ENCODE results near the gene ZNF784.

DNA sequence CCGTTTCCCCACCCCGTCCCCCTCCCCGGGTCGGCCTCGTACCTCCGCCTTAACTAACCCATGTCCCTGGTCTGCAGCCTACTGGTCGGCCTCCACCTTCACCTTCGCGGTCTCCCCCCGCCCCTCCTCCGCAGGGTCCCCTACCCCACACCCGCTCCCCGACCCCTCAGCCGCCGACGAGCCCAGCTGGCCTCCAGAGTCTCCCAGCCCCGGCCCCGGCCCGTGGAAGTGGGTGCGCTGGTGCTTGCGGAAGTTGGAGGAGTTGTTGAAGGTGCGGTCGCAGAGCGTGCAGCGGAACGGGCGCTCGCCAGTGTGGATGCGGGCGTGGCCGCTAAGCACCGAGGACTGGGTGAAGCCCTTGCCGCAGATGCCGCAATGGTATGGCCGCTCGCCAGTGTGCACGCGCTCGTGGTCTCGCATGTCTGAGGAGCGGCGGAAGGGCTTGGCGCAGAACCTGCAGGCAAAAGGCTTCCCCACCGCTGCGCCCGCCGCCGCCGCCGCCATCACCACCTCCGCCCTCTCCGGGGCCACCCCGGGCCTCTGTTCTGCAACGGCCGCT lies 2.6 kb downstream of the ZNF784 start:
- TF ChIP-seq CTCF (IDR thresholded peaks at IDR 0.05): no peak
- TF ChIP-seq POLR2A (IDR thresholded peaks at IDR 0.05): no peak

Measured in lower leg skin (tissue), 3 donors.